HepG2 (cell line): ENCODE measurements around the gene MRNIP. TPM values are rescaled to one million over a fixed set of nuclear protein-coding genes. Genes with fewer than 3 reads are reported as not detected.
A peak's percentile ranks its signal among the peaks of the same experiment; 100 is the strongest.

ENCODE experiments used
- ATAC-seq: fragments of 200-7000 bp; cut with Tn5 transposase; 3 replicates; pipeline ENCODE4 v1.9.1; 2020; ENCODE audit warnings: mild to moderate bottlenecking, moderate library complexity
- BruUV-seq: library from RNA; stranded (reverse); fragments of 400-500 nt; replicated peaks from 2 replicates; lab custom pipeline; 2021; lab: Mats Ljungman, UMichigan
- CTCF ChIA-PET: fragments of 300-600 bp; formaldehyde crosslinking; extraction: SDS; loops from one replicate; lab custom pipeline; 2021; ENCODE audit warnings: low total read pairs, inconsistent platforms, low intra/inter-chr PET ratio; lab: Yijun Ruan, JAX
- POLR2A ChIA-PET: fragments of 350-600 bp; sonication (Branson Sonifier 250); formaldehyde crosslinking; loops from one replicate; lab custom pipeline; 2020; ENCODE audit warnings: antibody characterized with exemption, inconsistent platforms; lab: Yijun Ruan, JAX
- DNase-seq: peaks from one replicate; pipeline ENCODE4 v3.0.0-alpha.2; 2015; ENCODE audit warnings: low spot score
- FAIRE-seq: peaks from 3 replicates; lab custom pipeline; 2011; peaks lifted over from hg19 to GRCh38; lab: Jason Lieb, UNC
- H2AFZ ChIP-seq: one replicate; pipeline ENCODE4 v1.6.1; 2011; ENCODE audit warnings: low read length, inconsistent platforms
- H3K27ac ChIP-seq: fragments of 300-600 bp; 3 replicates; pipeline ENCODE4 v1.8.0; 2011; ENCODE audit warnings: mixed run types, mild to moderate bottlenecking, mixed read lengths, low read length, inconsistent platforms; ENCODE audit not compliant: insufficient read depth; ENCODE audit errors: extremely low read length
- H3K27me3 ChIP-seq, 2 experiments: fragments of 200-600 bp in 1 of 2; 2 replicates in 1 of 2; 3 replicates in 1 of 2; pipeline versions ENCODE4 v1.6.0 to v1.8.0; 2011; ENCODE audit warnings: low read length in 2 of 2, mild to moderate bottlenecking in 2 of 2, moderate library complexity in 2 of 2, inconsistent platforms in 1 of 2; ENCODE audit not compliant: insufficient read depth in 2 of 2, control insufficient read depth in 1 of 2
- H3K36me3 ChIP-seq, 2 experiments: fragments of 200-600 bp in 1 of 2; replicated peaks in 1 of 2; 2 replicates in 1 of 2; 3 replicates in 1 of 2; pipeline versions ENCODE4 v1.5.1 to v1.8.0; 2011; ENCODE audit warnings: low read length in 2 of 2, inconsistent platforms in 1 of 2; ENCODE audit not compliant: insufficient read depth in 2 of 2, control insufficient read depth in 1 of 2
- H3K4me1 ChIP-seq: 2 replicates; pipeline ENCODE4 v1.5.1; 2012; ENCODE audit warnings: low read length, inconsistent platforms; ENCODE audit not compliant: insufficient read depth
- H3K4me2 ChIP-seq: 2 replicates; pipeline ENCODE4 v1.6.0; 2011; ENCODE audit warnings: low read depth, low read length, inconsistent platforms
- H3K4me3 ChIP-seq, 3 experiments: fragments of 200-600 bp in 1 of 3; sonication (generic), shearing (Covaris generic) in 1 of 3; replicated peaks in 1 of 3; 2 replicates each; pipeline ENCODE4 v1.5.1; 2011 to 2016; ENCODE audit warnings: low read length in 3 of 3, inconsistent platforms in 2 of 3, low read depth in 2 of 3, mild to moderate bottlenecking in 2 of 3, control low read depth in 1 of 3, mixed read lengths in 1 of 3; ENCODE audit not compliant: insufficient read depth in 1 of 3
- H3K79me2 ChIP-seq: one replicate; pipeline ENCODE4 v1.6.1; 2011; ENCODE audit warnings: low read length, inconsistent platforms; ENCODE audit not compliant: insufficient read depth
- H3K9ac ChIP-seq: 2 replicates; pipeline ENCODE4 v1.6.0; 2011; ENCODE audit warnings: mild to moderate bottlenecking, low read depth, low read length, inconsistent platforms; ENCODE audit not compliant: insufficient read depth
- H3K9me3 ChIP-seq: 2 replicates; pipeline ENCODE4 v1.5.1; 2012; ENCODE audit warnings: mild to moderate bottlenecking, low read length
- H4K20me1 ChIP-seq: 2 replicates; pipeline ENCODE4 v1.6.0; 2011; ENCODE audit warnings: inconsistent platforms, mild to moderate bottlenecking, low read length, moderate library complexity; ENCODE audit not compliant: insufficient read depth
- ARNT2 ChIP-seq: sonication (generic); formaldehyde crosslinking; IDR thresholded peaks from 2 replicates; pipeline ENCODE4 v1.8.0; 2022; ENCODE audit warnings: mild to moderate bottlenecking, low read depth, missing genetic modification reagents, moderate library complexity
- ATF6 ChIP-seq: sonication (generic); formaldehyde crosslinking; conservative IDR thresholded peaks from 2 replicates; pipeline ENCODE4 v1.4.0; 2020; ENCODE audit warnings: missing genetic modification reagents
- HDAC6 ChIP-seq: fragments of 200-600 bp; sonication (generic); IDR thresholded peaks from 2 replicates; pipeline ENCODE4 v1.7.0; 2017; ENCODE audit warnings: mild to moderate bottlenecking, antibody characterized with exemption, low read length, low read depth
- HES4 ChIP-seq: sonication (generic); formaldehyde crosslinking; IDR thresholded peaks from 2 replicates; pipeline ENCODE4 v1.9.0; 2021; ENCODE audit warnings: mild to moderate bottlenecking, missing genetic modification reagents, borderline replicate concordance
- MXI1 ChIP-seq: IDR thresholded peaks from 3 replicates; pipeline ENCODE4 v1.6.1; 2012; ENCODE audit warnings: low read depth, low read length, inconsistent platforms, borderline replicate concordance
- NR2C2 ChIP-seq: sonication (generic); formaldehyde crosslinking; IDR thresholded peaks from 2 replicates; pipeline ENCODE4 v1.4.0; 2020; ENCODE audit warnings: missing genetic modification reagents, mild to moderate bottlenecking, moderate library complexity, borderline replicate concordance
- RBM39 ChIP-seq: fragments of 200-400 bp; formaldehyde crosslinking; IDR thresholded peaks from one replicate; pipeline ENCODE4 v1.6.1; 2018; ENCODE audit warnings: antibody characterized with exemption, mild to moderate bottlenecking, low read depth, low read length; ENCODE audit not compliant: poor library complexity, severe bottlenecking
- TOPORS ChIP-seq: sonication (generic); formaldehyde crosslinking; IDR thresholded peaks from 2 replicates; pipeline ENCODE4 v1.8.0; 2023; ENCODE audit warnings: mild to moderate bottlenecking, missing genetic modification reagents
- ZFX ChIP-seq: sonication (generic); formaldehyde crosslinking; IDR thresholded peaks from 2 replicates; pipeline ENCODE4 v1.4.0; 2020; ENCODE audit warnings: mild to moderate bottlenecking, low read depth, missing genetic modification reagents, moderate library complexity
- ZNF207 ChIP-seq: fragments of 450-650 bp; IDR thresholded peaks from 2 replicates; pipeline ENCODE4 v1.6.1; 2016; ENCODE audit warnings: antibody characterized with exemption, borderline replicate concordance
- ZNF263 ChIP-seq: sonication (generic); formaldehyde crosslinking; IDR thresholded peaks from 2 replicates; pipeline ENCODE4 v1.4.0; 2020; ENCODE audit warnings: missing genetic modification reagents
- ZNF281 ChIP-seq: sonication (generic); formaldehyde crosslinking; IDR thresholded peaks from 2 replicates; pipeline ENCODE4 v1.4.0; 2020; ENCODE audit warnings: missing genetic modification reagents, borderline replicate concordance
- ZNF296 ChIP-seq: sonication (generic); formaldehyde crosslinking; conservative IDR thresholded peaks from 2 replicates; pipeline ENCODE4 v1.5.0; 2020; ENCODE audit warnings: mild to moderate bottlenecking, missing genetic modification reagents
- ZNF564 ChIP-seq: sonication (generic); formaldehyde crosslinking; IDR thresholded peaks from 2 replicates; pipeline ENCODE4 v1.8.1; 2023; ENCODE audit warnings: mild to moderate bottlenecking, missing genetic modification reagents
- WGBS: methylation state at CpG from one replicate; pipeline ENCODE4 v1.1.6; 2017; ENCODE audit warnings: low lambda C conversion rate; 5-methylcytosine and 5-hydroxymethylcytosine counted together
- in situ Hi-C: cut with HindIII; loops from 2 replicates; pipeline ENCODE4 v1.10.0; 2017; ENCODE audit warnings: low pct_unique_long_range_greater_than_20kb; ENCODE audit not compliant: extremely low pct_ligation_motif_present
- intact Hi-C: fragments of 100-400 bp; cut with micrococcal nuclease; formaldehyde crosslinking; loops from one replicate; pipeline ENCODE4 v1.10.0; 2022; ENCODE audit not compliant: unreplicated experiment
- polyA plus RNA-seq, 8 experiments: library from polyadenylated mRNA; depleted of rRNA in 3 of 8; stranded (reverse) in 7 of 8; unstranded in 1 of 8; fragments of >200 nt; fragmentation: Illumina TruSeq in 4 of 8; extraction: Trizol in 4 of 8; gene quantifications; 2 replicates each; pipeline versions ENCODE4 v1.2.1 to v1.2.3, GENCODE V29; 2011 to 2016; ENCODE audit warnings: low read depth in 4 of 8, missing spikeins in 1 of 8, mixed read lengths in 1 of 8; ENCODE audit not compliant: insufficient read depth in 1 of 8
- total RNA-seq, 5 experiments: library from RNA; depleted of rRNA; stranded (reverse); fragments of >200 nt; fragmentation: Illumina TruSeq; extraction: Trizol; gene quantifications; 2 replicates each; pipeline ENCODE4 v1.2.3, GENCODE V29; 2016; ENCODE audit warnings: low read depth in 1 of 5

The MRNIP gene
- total and polyA plus RNA-seq, 2 of the 13 experiments (the other 11 are each of a cell fraction or from before 2014, with no cell fraction given), result 15.5 to 34.1 TPM

GRCh38 chr5:179839328-179840256 lies 19.0 kb downstream of the MRNIP start (continued):
- TF ChIP-seq ZNF281 (CRISPR knock-in tag), result peak; percentile 58; the same call in 1 of the 2 replicates

DNA sequence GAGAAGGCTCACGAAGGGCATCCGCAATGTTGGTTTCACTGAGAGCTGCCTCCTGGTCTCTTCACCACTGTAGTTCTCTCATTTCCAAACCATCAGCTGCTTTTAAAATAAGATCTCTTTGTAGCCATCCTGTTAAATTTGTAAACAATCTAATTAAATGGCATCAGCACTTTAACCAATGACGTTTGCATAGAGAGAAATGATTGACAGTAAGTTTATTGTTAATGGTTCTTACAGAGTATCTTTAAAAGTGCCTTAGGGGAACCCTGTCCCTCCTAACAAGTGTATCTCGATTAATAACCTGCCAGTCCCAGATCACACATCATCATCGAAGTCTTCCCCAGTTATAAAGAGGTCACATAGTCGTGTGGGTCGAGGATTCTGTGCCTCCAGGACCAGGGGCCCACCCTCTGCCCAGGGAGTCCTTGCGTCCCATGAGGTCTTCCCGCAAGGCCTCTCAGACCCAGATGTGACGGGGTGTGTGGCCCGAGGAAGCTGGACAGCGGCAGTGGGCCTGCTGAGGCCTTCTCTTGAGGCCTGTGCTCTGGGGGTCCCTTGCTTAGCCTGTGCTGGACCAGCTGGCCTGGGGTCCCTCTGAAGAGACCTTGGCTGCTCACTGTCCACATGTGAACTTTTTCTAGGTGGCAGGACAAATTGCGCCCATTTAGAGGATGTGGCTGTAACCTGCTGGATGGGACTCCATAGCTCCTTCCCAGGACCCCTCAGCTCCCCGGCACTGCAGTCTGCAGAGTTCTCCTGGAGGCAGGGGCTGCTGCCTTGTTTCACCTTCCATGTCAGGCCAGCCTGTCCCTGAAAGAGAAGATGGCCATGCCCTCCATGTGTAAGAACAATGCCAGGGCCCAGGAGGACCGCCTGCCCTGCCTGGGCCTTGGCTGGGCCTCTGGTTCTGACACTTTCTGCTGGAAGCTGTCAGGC lies 21.3 kb downstream of the MRNIP start:
- Histone ChIP-seq H4K20me1 (peaks cover 17% of the 10 kb centered on the region; the same call in 1 of the 2 replicates), H3K9ac (no peak overlapping the region), H3K27ac (no peak overlapping the region), H3K4me1 (peaks cover 8% of the 10 kb centered on the region), H2AFZ (no peak overlapping the region), H3K4me2 (no peak overlapping the region), H3K27me3 (no peaks in the 10 kb centered on the region), H3K4me3 (no peak overlapping the region), H3K9me3 (no peaks in the 10 kb centered on the region), H3K36me3 (peaks cover 30 to 49% of the 10 kb centered on the region in 2 experiments), H3K79me2 (no peaks in the 10 kb centered on the region)
- BruUV-seq, result TSS peak; percentile 17
- intact Hi-C loops (no loop called here), in situ Hi-C loops (no loop called here)
- FAIRE-seq (no peak), DNase-seq (no peak), ATAC-seq (peak; percentile 1; the same call in 2 of the 3 replicates)
- ChIA-PET POLR2A (interaction anchor here (0.9 to 4.3 kb wide), 11 partner anchors 10 to 214 kb away, joined by 3 to 19 read pairs (median 6); partner anchors contain the start of genes HNRNPH1 and SQSTM1), CTCF (interaction anchor here (1.9 kb wide), 1 partner anchor 35 kb away, joined by 5 read pairs; no protein-coding TSS in a partner anchor)
- 97% methylated on average over 9 of the region's 15 CpGs for WGBS
- no peak for TF ChIP-seq ZNF296 (CRISPR knock-in tag)
- TF ChIP-seq ZNF207, result no peak
- no peak for TF ChIP-seq ZNF564 (CRISPR knock-in tag)
- TF ChIP-seq HES4 (CRISPR knock-in tag), result 0 out of 2 replicates have a peak, but pooled peaks have one; percentile 18
- TF ChIP-seq ZNF263 (CRISPR knock-in tag), result no peak
- no peak for TF ChIP-seq HDAC6
- no peak for TF ChIP-seq ATF6 (CRISPR knock-in tag)
- 0 out of 3 replicates have a peak, but pooled peaks have one; percentile 0 for TF ChIP-seq MXI1
- TF ChIP-seq TOPORS, result no peak
- 0 out of 2 replicates have a peak, but pooled peaks have one; percentile 20 for TF ChIP-seq ARNT2 (CRISPR knock-in tag)
- TF ChIP-seq RBM39, result peak; percentile 59
- TF ChIP-seq ZFX (CRISPR knock-in tag), result peak; percentile 17; the same call in 1 of the 2 replicates
- 0 out of 2 replicates have a peak, but pooled peaks have one; percentile 22 for TF ChIP-seq NR2C2 (CRISPR knock-in tag)
